PFSK-1 (cell line): ENCODE results near the gene PCLO.

ENCODE experiments used
- POLR2AphosphoS5 ChIP-seq: IDR thresholded peaks from 2 replicates; pipeline ENCODE4 v1.6.1; 2012; ENCODE audit warnings: low read depth, mild to moderate bottlenecking, control low read depth, low read length, moderate library complexity
- REST ChIP-seq, 2 experiments: IDR thresholded peaks; 2 replicates each; pipeline versions ENCODE4 v1.6.1 to v1.8.0; 2011 to 2012; ENCODE audit warnings: low read depth in 2 of 2, low read length in 2 of 2, control low read depth in 1 of 2, inconsistent platforms in 1 of 2, mild to moderate bottlenecking in 1 of 2, moderate library complexity in 1 of 2; ENCODE audit not compliant: insufficient read depth in 1 of 2
- TAF1 ChIP-seq: IDR thresholded peaks from 2 replicates; pipeline ENCODE4 v1.6.1; 2012; ENCODE audit warnings: low read length, control low read depth, borderline replicate concordance; ENCODE audit not compliant: insufficient read depth

DNA sequence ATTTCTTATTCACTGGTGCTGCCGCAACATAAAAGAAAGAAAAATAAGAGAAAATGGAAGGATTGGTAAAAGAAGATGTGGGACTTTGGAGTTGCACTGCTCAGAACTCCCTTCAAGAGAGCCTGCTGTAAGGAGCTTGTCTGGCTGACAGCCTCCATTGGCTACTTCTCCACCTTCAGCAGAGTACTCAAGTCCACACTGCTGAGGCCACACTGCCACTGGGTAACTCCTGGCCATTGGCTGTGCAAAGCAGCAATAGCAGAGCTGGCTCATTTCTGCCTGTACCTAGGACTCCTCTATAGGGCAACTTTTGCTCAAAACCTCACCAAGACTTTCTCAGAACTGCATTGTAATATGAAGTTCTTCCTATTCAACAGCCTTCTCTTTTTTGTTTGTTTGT, 38.7 kb upstream of the PCLO start:
- TF ChIP-seq POLR2AphosphoS5 (no peak), REST (IDR thresholded peaks at IDR 0.05; ENCODE audit: insufficient read depth in 1 of 2, low read depth in 2 of 2, low read length in 2 of 2) (no peak), TAF1 (no peak)
